Measurements from ENCODE around the gene PIEZO1. TPM values are rescaled to one million over a fixed set of nuclear protein-coding genes. Genes with fewer than 3 reads are reported as not detected.

PIEZO1 gene
- total RNA-seq, 1 experiment from 2014 or later: 224 TPM

DNA sequence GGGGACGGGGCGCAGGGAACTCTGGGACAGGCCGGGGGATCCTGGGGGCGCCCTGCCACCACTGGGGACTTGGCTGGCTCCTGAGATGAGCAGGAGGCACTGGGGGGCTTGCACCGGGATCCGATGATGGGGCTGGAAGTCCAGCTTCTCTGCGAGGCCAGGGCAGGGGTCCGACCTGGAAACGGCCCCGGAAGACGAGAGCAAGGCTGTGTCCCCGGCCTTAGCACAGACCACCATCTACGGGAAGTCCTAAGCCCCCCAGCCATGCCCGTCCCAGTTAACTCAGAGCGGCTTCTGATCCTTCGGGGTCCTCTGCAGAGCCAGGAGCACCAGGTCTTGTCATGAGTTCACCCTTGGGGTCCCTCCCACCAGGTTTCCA, 19.1 kb upstream of the PIEZO1 start (continued):
- TF ChIP-seq ZBTB33 (IDR thresholded peaks at IDR 0.05; ENCODE audit: extremely low read depth, insufficient replicate concordance, low read length) (no peak), JUND (IDR thresholded peaks at IDR 0.05) (no peak)

DNA sequence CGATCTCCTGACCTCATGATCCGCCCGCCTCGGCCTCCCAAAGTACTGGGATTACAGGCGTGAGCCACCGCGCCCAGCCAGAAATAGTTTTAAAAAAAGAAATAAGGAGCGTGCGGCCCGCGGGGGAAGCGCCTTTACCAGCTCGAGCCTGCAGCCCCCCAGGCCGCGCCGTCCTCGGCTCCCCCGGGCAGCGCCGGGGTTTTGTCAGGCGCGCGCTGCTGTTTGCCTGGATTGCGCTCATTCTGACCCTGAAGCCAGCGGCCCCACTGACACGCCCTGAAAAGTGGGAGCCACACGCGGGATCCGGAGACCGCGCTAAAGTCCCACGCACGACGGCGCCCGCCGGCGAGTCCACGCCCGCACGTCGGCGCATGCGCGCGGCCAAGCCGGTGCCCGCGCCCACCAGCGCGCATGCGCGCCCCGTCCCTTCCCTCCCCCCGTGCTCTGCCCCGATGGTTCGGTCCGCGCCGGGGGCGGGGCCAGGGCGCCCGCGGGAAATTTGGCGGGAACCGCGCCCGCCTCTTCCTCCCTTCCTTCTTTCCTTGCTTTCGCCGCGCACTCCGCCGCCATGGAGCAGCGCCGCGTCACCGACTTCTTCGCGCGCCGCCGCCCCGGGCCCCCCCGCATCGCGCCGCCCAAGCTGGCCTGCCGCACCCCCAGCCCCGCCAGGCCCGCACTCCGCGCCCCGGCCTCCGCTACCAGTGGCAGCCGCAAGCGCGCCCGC, 18.4 kb upstream of the PIEZO1 start, which contains the start of gene CDT1:
Gene CDT1 (plus strand): TSS at position 526 of the 724 bp plus-strand sequence. CDS start 43 bp downstream, at position 569.
- intact Hi-C loops (cut with micrococcal nuclease): loop anchor here (2.0 to 5.0 kb wide), 2 partner anchors 19 to 66 kb away; partner anchors contain the start of gene PIEZO1

More for the DNA sequence above, 18.4 kb upstream of the PIEZO1 start, which contains the start of gene CDT1:
- peak within 1 kb of the TSS; percentile 97 for H3K9ac ChIP-seq (ENCODE audit: low read length)
- peak within 1 kb of the TSS; percentile 86 for H2AFZ ChIP-seq (ENCODE audit: low read depth, low read length, poor library complexity, severe bottlenecking)
- H4K20me1 ChIP-seq (ENCODE audit: insufficient read depth): peaks cover 12% of the 10 kb centered on the region; the same call in 1 of the 2 replicates
- H3K27ac ChIP-seq (ENCODE audit: low read depth, low read length): peak within 1 kb of the TSS; percentile 100
- no peaks in the 10 kb centered on the region for H3K9me2 ChIP-seq (ENCODE audit: insufficient read depth)
- H3K4me3 ChIP-seq (replicated peaks in 1 of 2; ENCODE audit: low read depth in 1 of 2, low read length in 2 of 2): peak within 1 kb of the TSS; percentile 85 to 99
- H3K4me1 ChIP-seq (ENCODE audit: control insufficient read depth in 1 of 2, insufficient read depth in 2 of 2, low read length in 2 of 2): peaks cover 16 to 43% of the 10 kb centered on the region in 2 experiments
- no peaks in the 10 kb centered on the region for H3K9me3 ChIP-seq (ENCODE audit: control insufficient read depth in 1 of 2, insufficient read depth in 1 of 2, low read depth in 1 of 2, low read length in 2 of 2)
- ChIA-PET RAD21 (ENCODE audit: low non-redundant PET in 1 of 2, low total read pairs in 2 of 2, uncharacterized antibody in 2 of 2, unreplicated experiment in 2 of 2) (no interaction called here), CTCF (interaction anchor here (1.0 to 1.3 kb wide), 4 partner anchors 8 to 66 kb away, joined by 3 to 10 read pairs (median 5); partner anchors contain the start of gene APRT), POLR2A (interaction anchor here (0.9 to 1.5 kb wide), 7 partner anchors 8 to 389 kb away, joined by 3 to 15 read pairs (median 4); partner anchors contain the start of genes APRT and PIEZO1)
- peak; percentile 42 for ATAC-seq
- BruUV-seq (replicated peaks): no TSS peak
- peak; percentile 61 for DNase-seq (ENCODE audit: low read depth, low spot score)
- peak within 1 kb of the TSS; percentile 99 for H3K4me2 ChIP-seq (ENCODE audit: low read length)
- H3K79me2 ChIP-seq (ENCODE audit: insufficient read depth, low read length): peaks cover 49% of the 10 kb centered on the region
- TF ChIP-seq POLR2A (IDR thresholded peaks at IDR 0.05; ENCODE audit: borderline replicate concordance, extremely low read depth, insufficient read depth, insufficient read length) (peak; percentile 76), YY1 (IDR thresholded peaks at IDR 0.05; ENCODE audit: extremely low read depth, insufficient replicate concordance, low read depth, low read length) (peak; percentile 76), SRF (IDR thresholded peaks at IDR 0.05; ENCODE audit: low read depth) (no peak), TCF7L2 (IDR thresholded peaks at IDR 0.05; ENCODE audit: borderline replicate concordance, extremely low read depth, insufficient read depth, insufficient read length) (peak; percentile 34), ZNF274 (IDR thresholded peaks at IDR 0.05; ENCODE audit: low read depth, low read length) (no peak), ZFX (IDR thresholded peaks at IDR 0.05) (peak; percentile 66), POLR2AphosphoS5 (IDR thresholded peaks at IDR 0.05; ENCODE audit: low read depth, low read length) (peak; percentile 88)
- H3K27me3 ChIP-seq (ENCODE audit: insufficient read depth, low read length): no peaks in the 10 kb centered on the region
- peaks cover 19 to 39% of the 10 kb centered on the region in 2 experiments; a peak in 3 of 4 replicates for H3K36me3 ChIP-seq (ENCODE audit: control insufficient read depth in 1 of 2, insufficient read depth in 2 of 2, low read length in 2 of 2)

All from HCT116 (cell line).